Gastroesophageal sphincter (tissue), 4 donors: ENCODE measurements around the gene ST6GALNAC3. TPM values are rescaled to one million over a fixed set of nuclear protein-coding genes. Genes with fewer than 3 reads are reported as not detected.

ENCODE experiments used
- ATAC-seq: fragments of 150-250 bp; one replicate; pipeline ENCODE4 v1.9.1; 2016; ENCODE audit warnings: mild to moderate bottlenecking, moderate library complexity
- H3K27ac ChIP-seq, 4 donors: fragments of 200-600 bp; sonication (generic) in 3 of 4; 1 replicate in 3 of 4; 2 replicates in 1 of 4; pipeline ENCODE4 v1.5.1; 2016 to 2019
- H3K27me3 ChIP-seq: fragments of 200-600 bp; sonication (generic); one replicate; pipeline ENCODE4 v1.5.1; 2019
- H3K36me3 ChIP-seq, 2 donors: fragments of 200-600 bp; sonication (generic); one replicate each; pipeline ENCODE4 v1.5.1; 2019; ENCODE audit warnings: control low read depth in 1 of 2
- H3K4me1 ChIP-seq, 3 donors: fragments of 200-600 bp; sonication (generic); 1 replicate in 2 of 3; 2 replicates in 1 of 3; pipeline ENCODE4 v1.5.1; 2016 to 2019; ENCODE audit warnings: control low read depth in 2 of 3
- H3K4me3 ChIP-seq, 2 donors: fragments of 200-600 bp; sonication (generic); one replicate each; pipeline ENCODE4 v1.5.1; 2019; ENCODE audit warnings: mild to moderate bottlenecking in 1 of 2, moderate library complexity in 1 of 2
- H3K9me3 ChIP-seq, 3 donors: fragments of 200-600 bp; sonication (generic); one replicate each; pipeline ENCODE4 v1.5.1; 2017 to 2019; ENCODE audit warnings: control low read depth in 2 of 3
- CTCF ChIP-seq, 4 experiments: fragments of 200-600 bp in 2 of 4; fragments of 450-650 bp in 2 of 4; sonication (generic) in 1 of 4; IDR thresholded peaks; one replicate each; pipeline ENCODE4 v1.5.1; 2017 to 2019; ENCODE audit warnings: antibody characterized with exemption in 4 of 4, mild to moderate bottlenecking in 2 of 4, moderate library complexity in 2 of 4
- EP300 ChIP-seq: sonication (generic); formaldehyde crosslinking; IDR thresholded peaks from one replicate; pipeline ENCODE4 v1.6.1; 2017; ENCODE audit warnings: antibody characterized with exemption, mild to moderate bottlenecking
- POLR2A ChIP-seq, 2 donors: fragments of 450-650 bp; IDR thresholded peaks; one replicate each; pipeline ENCODE4 v1.6.1; 2017; ENCODE audit warnings: antibody characterized with exemption in 2 of 2, mild to moderate bottlenecking in 2 of 2, moderate library complexity in 1 of 2
- POLR2AphosphoS5 ChIP-seq: sonication (generic); formaldehyde crosslinking; IDR thresholded peaks from one replicate; pipeline ENCODE4 v1.6.1; 2017; ENCODE audit warnings: antibody characterized with exemption
- WGBS, 2 donors: methylation state at CpG; one replicate each; pipeline ENCODE4 v1.1.5; 2018; ENCODE audit warnings: low coverage in 1 of 2; 5-methylcytosine and 5-hydroxymethylcytosine counted together
- total RNA-seq, 4 donors: library from RNA; depleted of rRNA; stranded (reverse); fragments of >200 nt; gene quantifications; one replicate each; pipeline ENCODE4 v1.1.0, GENCODE V29; 2016

Gene ST6GALNAC3
- total RNA-seq, 4 donors from 2014 or later, result 2.8 to 10.6 (median 3.3) TPM

DNA sequence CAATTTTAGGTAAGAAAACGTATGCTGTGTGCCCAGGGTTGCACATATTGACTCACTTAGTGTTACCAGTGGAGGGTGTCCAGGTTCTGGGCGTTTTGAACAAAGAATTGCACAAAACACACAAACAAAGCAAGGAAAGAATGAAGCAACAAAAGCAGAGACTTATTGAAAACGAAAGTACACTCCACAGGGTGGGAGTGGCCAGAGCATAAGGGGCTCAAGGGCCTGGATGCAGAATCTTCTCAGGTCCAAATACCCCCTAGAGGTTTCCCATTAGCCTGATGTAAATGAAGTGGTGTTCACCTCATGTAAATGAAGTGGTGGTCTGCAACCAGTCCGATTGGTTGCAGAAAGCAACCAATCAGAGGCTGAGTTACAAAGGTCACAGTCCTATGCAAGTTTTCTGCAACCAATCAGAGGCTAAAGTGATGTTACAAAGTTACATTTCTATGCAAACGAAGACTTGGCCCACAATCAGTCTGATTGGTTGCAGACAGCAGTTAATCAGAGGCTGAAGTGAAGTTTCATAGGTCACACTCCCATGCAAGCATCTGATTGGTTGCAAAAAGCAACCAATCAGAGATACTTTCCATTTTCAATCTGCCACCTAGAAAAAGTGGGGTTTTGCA is 228.3 kb downstream of the ST6GALNAC3 start:
- Histone ChIP-seq H3K27me3 (no peaks in the 10 kb centered on the region), H3K36me3 (no peaks in the 10 kb centered on the region), H3K4me3 (no peak overlapping the region), H3K27ac (no peak overlapping the region), H3K9me3 (no peaks in the 10 kb centered on the region), H3K4me1 (no peaks in the 10 kb centered on the region)
- TF ChIP-seq POLR2A (IDR thresholded peaks at IDR 0.05), result no peak
- no peak for TF ChIP-seq POLR2AphosphoS5
- no peak for TF ChIP-seq CTCF (IDR thresholded peaks at IDR 0.05)
- TF ChIP-seq EP300, result no peak
- 81 to 93% methylated on average over 3 to 5 of the region's 5 CpGs for WGBS, 2 donors
- ATAC-seq, result no peak

DNA sequence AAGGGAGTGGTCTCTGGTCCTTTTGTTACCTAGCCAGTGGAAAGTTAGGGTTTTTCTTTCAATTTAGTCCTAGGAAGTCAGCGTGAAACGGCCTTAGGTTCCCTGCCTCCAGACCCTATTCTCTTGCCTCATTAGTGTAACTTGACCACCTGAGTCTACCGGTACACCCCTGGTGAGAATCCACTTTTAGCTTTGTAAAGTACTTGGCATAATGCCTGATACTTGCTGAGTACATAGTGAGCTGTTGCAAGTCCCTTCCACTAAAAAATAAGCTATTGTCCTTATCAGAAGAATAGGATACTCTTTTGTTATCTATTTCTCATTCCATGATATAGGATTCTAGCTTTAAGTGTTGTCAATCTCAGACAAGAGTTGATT is 228.8 kb downstream of the ST6GALNAC3 start:
- H3K9me3 ChIP-seq, result no peaks in the 10 kb centered on the region

DNA sequence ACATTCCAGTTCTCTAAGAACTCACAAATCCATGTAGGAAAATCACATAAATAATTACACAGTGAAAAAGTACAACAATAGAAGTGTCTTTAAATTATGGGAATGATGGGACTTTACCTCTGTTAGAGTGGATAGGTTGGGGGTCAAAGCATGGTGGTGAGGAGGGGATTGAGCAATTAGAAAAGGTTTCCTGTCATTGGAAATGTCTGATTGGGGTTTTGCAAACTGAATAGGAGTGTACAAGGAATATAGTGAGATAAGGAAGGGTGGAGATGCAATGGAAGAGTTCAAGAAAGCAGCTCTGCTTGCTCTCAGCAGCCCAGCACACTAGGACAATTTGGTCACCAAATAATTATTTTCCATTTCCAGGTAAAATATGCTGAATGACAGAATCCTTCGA is 238.8 kb downstream of the ST6GALNAC3 start:
- 100% methylated on average over 1 of the region's 1 CpG for WGBS, 2 donors
- Histone ChIP-seq H3K36me3 (no peaks in the 10 kb centered on the region), H3K4me3 (no peak overlapping the region), H3K27me3 (no peaks in the 10 kb centered on the region), H3K9me3 (no peaks in the 10 kb centered on the region), H3K4me1 (no peaks in the 10 kb centered on the region), H3K27ac (no peak overlapping the region)
- TF ChIP-seq POLR2AphosphoS5 (no peak), CTCF (IDR thresholded peaks at IDR 0.05) (no peak), EP300 (no peak), POLR2A (IDR thresholded peaks at IDR 0.05) (no peak)
- no peak for ATAC-seq

More for the DNA sequence above, 228.8 kb downstream of the ST6GALNAC3 start:
- Histone ChIP-seq H3K27me3 (no peaks in the 10 kb centered on the region), H3K4me1 (no peaks in the 10 kb centered on the region), H3K36me3 (no peaks in the 10 kb centered on the region), H3K4me3 (no peak overlapping the region), H3K27ac (no peak overlapping the region)
- 94 to 95% methylated on average over 2 to 3 of the region's 3 CpGs for WGBS, 2 donors
- TF ChIP-seq POLR2AphosphoS5, result no peak
- no peak for TF ChIP-seq POLR2A (IDR thresholded peaks at IDR 0.05)
- TF ChIP-seq CTCF (IDR thresholded peaks at IDR 0.05), result no peak
- TF ChIP-seq EP300, result no peak
- ATAC-seq, result no peak

- no peak for TF ChIP-seq CTCF (IDR thresholded peaks at IDR 0.05)
- no peak for TF ChIP-seq POLR2A (IDR thresholded peaks at IDR 0.05)
- no peak for TF ChIP-seq EP300
- TF ChIP-seq POLR2AphosphoS5, result no peak
- H3K9me3 ChIP-seq, result no peaks in the 10 kb centered on the region
- no peak overlapping the region for H3K27ac ChIP-seq
- H3K27me3 ChIP-seq, result no peaks in the 10 kb centered on the region
- ATAC-seq, result no peak
- no peaks in the 10 kb centered on the region for H3K4me1 ChIP-seq
- H3K36me3 ChIP-seq, result no peaks in the 10 kb centered on the region
- 40 to 69% methylated on average over 2 of the region's 2 CpGs for WGBS, 2 donors
- no peak overlapping the region for H3K4me3 ChIP-seq
Measured at GRCh38 chr1:76314730-76315129, 240.2 kb downstream of the ST6GALNAC3 start.

DNA sequence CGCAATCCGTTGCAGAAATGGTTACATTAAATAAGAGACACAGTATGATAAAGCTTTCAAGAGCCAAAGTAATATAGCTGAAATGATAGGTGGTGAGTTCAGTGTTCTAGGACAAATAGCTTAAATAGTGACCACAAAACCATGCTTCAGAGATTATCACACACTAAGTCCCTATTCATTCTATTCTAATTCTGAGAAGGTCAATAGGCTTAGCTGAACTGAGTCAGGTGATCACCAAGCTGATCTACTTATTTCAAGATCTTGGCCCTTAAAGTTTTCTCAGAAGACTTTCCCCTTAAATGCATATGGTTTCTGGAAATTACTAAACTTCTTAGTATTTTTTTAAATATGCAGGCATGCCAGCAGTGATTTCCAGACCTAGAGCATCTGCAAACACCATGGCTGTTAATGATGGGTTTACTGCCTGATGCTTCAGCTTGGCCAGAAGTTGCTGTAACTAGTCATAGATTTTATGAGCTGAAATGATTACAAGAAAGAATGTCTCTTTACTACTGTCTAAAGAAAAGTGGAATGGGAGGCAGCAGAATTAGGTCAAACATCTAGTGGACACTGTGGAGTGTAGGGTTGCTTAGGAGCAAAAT is 242.9 kb downstream of the ST6GALNAC3 start:
- Histone ChIP-seq H3K9me3 (no peaks in the 10 kb centered on the region), H3K27ac (no peak overlapping the region), H3K4me3 (no peak overlapping the region), H3K4me1 (no peaks in the 10 kb centered on the region), H3K36me3 (no peaks in the 10 kb centered on the region), H3K27me3 (no peaks in the 10 kb centered on the region)
- no peak for ATAC-seq
- TF ChIP-seq POLR2AphosphoS5 (no peak), POLR2A (IDR thresholded peaks at IDR 0.05) (no peak), CTCF (IDR thresholded peaks at IDR 0.05) (no peak), EP300 (no peak)
- WGBS, 2 donors, result 50 to 95% methylated on average over 2 of the region's 2 CpGs
